ENCODE measurements around the gene POU4F3.

POU4F3 gene

DNA sequence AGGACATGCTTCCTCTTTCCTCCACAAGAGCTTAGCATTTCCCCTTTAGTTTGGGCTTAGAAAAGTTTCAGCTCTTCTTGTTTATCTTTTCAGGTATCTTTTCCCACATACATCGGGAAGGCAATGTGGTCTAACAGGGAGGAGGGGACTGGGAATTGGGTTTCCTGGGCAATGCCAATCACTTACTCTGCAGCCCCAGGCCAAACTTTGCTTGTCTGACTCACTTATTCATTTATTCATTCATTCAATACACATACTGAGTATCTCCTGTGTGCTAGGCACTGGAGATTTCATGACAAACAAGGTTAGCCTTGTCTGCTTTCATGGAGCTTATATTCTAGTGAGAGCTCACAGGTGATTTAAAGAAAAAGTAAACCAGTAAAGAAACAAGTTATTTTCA is 10.7 kb upstream of the POU4F3 start:
- no peak for DNase-seq (ENCODE audit: low read depth)
- no peak for TF ChIP-seq CTCF (IDR thresholded peaks at IDR 0.05; ENCODE audit: insufficient read depth, low read depth, low read length, missing control alignments)

GRCh38 chr5:146329697-146330096 is 8.9 kb upstream of the POU4F3 start:
- TF ChIP-seq CTCF (IDR thresholded peaks at IDR 0.05; ENCODE audit: insufficient read depth, low read depth, low read length, missing control alignments) = no peak
- no peak for DNase-seq (ENCODE audit: low read depth)

More for the DNA sequence above, 10.7 kb upstream of the POU4F3 start:
- H3K4me3 ChIP-seq (ENCODE audit: low read length) = no peak overlapping the region

GRCh38 chr5:146331423-146331822 is 7.2 kb upstream of the POU4F3 start:
- no peak for TF ChIP-seq CTCF (IDR thresholded peaks at IDR 0.05; ENCODE audit: insufficient read depth, low read depth, low read length, missing control alignments)
- DNase-seq (ENCODE audit: low read depth) = no peak
- no peak overlapping the region for H3K4me3 ChIP-seq (ENCODE audit: low read length)

More at GRCh38 chr5:146329697-146330096, 8.9 kb upstream of the POU4F3 start:
- no peak overlapping the region for H3K4me3 ChIP-seq (ENCODE audit: low read length)

GRCh38 chr5:146334074-146334533 is 4.5 kb upstream of the POU4F3 start:
- no peak overlapping the region for H3K4me3 ChIP-seq (ENCODE audit: low read length)
- DNase-seq (ENCODE audit: low read depth) = no peak
- no peak for TF ChIP-seq CTCF (IDR thresholded peaks at IDR 0.05; ENCODE audit: insufficient read depth, low read depth, low read length, missing control alignments)

DNA sequence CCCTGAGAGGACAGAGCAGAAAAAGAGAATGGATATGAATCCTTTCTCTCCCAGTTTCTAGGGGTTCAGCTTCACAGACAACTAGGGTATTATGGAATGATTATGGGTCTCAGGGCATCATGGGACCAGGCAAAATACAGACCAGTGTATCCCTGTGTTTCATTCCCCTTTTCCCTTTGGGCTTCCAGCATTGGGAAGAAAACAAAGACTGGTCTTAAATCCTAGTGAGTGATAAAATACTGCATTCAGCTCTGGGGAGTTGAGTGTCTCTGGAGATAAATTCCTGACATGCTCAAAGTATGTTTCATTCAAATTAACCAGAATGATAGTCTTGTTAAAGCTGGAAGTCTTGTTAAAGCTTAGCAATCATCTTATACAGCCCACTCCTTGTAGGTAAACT is 2.4 kb upstream of the POU4F3 start:
- no peak for DNase-seq (ENCODE audit: low read depth)
- no peak overlapping the region for H3K4me3 ChIP-seq (ENCODE audit: low read length)
- TF ChIP-seq CTCF (IDR thresholded peaks at IDR 0.05; ENCODE audit: insufficient read depth, low read depth, low read length, missing control alignments) = no peak

GRCh38 chr5:146337264-146337904 is 1.3 kb upstream of the POU4F3 start:
- no peak for DNase-seq (ENCODE audit: low read depth)
- no peak overlapping the region for H3K4me3 ChIP-seq (ENCODE audit: low read length)
- TF ChIP-seq CTCF (IDR thresholded peaks at IDR 0.05; ENCODE audit: insufficient read depth, low read depth, low read length, missing control alignments) = no peak

GRCh38 chr5:146337928-146338327 is 711 bp upstream of the POU4F3 start:
- H3K4me3 ChIP-seq (ENCODE audit: low read length) = no peak overlapping the region
- DNase-seq (ENCODE audit: low read depth) = no peak
- no peak for TF ChIP-seq CTCF (IDR thresholded peaks at IDR 0.05; ENCODE audit: insufficient read depth, low read depth, low read length, missing control alignments)
